Stimulated activated CD8-positive, alpha-beta memory T cell treated with anti-CD3 and anti-CD28 coated beads, Interleukin-15, amount 100 ng/mL, for 24 hours (primary cell): ENCODE results near the gene ZFP3.
"Not testable (repeated sequence)": the region's sequence is repeated elsewhere in the genome, so short reads cannot be mapped to it uniquely, and the experiment has no call there.

Source experiments
- DNase-seq: peaks from one replicate; pipeline ENCODE4 v3.0.0-alpha.2; 2020; ENCODE audit warnings: low read depth

The ZFP3 gene

DNA sequence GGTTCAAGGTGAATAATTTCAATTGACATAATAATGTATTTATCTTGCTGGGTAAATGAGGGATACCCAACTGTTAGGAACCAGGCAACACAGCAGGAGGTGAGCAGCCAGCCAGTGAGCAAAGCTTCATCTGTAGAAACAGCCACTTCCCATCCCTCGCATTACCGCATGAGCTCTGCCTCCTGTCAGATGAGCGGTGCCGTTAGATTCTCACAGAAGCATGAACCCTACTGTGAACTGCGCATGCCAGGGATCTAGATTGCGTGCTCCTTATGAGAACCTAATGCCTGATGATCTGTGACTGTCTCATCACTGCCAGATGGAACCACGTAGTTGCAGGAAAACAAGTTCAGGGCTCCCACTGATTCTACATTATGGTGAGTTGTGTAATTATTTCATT, 46.6 kb downstream of the ZFP3 start:
- DNase-seq = not testable (repeated sequence)

DNA sequence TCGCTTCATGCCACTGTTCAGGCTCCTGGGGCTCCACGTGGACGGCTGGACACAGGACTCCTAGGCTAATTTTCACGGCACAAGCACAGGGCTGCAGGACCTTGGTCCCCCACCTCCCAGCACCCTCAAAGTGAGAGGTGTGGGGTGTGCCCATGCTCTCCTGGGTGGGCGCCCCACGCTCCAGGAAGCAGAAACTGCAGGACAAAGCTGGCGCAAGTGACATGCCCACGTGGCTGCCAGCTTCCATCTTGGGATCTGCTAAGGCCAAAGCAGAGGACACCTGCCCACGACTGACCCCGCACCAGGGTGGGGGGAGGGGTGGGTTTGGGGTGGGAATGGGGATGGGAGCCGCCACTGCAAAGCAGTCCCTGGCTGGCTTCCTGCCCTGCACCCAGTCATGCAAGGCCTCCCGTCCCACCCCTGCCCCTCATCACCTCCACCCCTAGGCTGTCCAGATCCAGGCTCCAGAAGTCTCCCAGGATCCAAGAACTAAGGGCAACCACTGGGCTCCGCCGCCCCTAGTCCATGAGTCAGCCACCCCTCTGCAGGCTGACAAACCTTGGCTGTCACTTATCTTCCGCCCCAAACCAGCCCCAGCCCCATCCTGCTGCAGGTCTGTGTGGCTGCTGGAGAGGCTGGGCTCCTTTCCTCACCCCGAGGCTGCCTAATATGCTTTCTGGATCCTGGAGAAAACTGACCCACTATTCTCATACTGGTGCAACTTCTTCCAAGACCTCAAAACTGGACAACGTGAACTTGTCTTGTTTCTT, 48.6 kb downstream of the ZFP3 start:
- DNase-seq = no peak

DNA sequence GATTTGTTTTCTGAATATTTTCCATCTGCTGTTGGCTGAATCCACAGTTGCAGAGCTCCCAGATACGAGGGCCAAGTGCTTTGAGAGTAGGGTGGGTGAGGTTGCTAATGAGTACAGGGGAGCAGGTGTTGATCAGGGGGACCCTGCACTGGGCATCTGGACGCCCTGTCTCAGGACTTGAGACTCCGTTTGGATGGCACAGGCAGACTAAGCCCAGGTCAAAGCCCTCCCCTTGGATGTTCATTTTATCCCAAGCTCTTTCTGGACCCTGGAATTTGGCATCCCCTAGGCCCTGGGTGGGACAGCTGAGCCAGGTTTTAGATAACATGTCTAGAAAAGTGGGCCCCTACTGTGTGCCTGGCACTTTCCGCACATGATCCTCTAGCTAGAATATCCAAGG, 49.6 kb downstream of the ZFP3 start:
- no peak for DNase-seq

DNA sequence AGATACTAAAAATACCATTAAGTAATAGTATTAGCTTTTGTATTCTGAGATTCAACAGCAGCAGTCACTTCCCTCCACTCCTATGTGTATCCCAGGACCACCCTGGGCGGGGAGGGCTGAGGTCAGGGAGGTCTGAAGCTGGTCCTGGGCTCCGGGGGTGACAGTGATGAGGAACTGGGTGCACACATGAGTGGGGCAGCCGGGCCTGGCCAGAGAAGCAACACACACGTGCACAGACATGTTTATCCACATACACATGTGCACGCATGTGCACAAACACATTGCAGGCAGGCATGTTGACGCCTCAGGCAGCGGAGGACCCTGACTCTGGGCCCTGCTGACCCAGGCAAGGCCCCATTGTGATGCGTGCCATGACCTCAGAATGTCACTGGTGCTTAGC, 50.1 kb downstream of the ZFP3 start:
- DNase-seq = not testable (repeated sequence)

DNA sequence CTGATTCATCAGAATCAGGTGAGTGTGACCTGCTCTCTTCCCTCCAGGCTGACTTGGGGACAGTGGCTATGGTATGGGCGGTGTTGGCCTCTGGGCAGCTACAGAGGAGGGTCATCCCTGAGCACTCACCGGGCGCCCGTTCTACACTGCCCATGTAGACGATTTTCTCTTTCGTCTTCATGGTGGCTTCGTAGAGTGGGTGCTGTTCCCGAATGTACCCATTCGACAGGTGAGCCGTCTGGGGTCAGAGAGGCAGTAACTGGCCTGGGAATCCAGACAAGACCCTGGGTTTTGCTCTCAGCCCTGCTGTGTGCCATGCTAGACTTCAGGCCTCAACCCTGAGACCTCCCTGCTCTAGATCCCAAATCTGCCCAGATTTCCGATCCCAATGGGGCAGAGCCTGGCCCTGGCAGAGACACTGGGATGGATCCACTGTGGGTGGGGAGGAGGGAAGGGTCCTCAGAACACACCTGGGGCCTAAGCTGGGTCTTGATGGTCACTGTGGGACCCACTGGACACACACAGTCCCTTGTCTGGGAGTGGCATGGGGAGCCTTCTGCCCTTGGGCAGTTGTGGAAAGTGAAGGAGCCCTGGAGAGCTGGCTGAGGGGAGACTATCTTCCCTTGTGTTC, 50.8 kb downstream of the ZFP3 start:
- DNase-seq = no peak

DNA sequence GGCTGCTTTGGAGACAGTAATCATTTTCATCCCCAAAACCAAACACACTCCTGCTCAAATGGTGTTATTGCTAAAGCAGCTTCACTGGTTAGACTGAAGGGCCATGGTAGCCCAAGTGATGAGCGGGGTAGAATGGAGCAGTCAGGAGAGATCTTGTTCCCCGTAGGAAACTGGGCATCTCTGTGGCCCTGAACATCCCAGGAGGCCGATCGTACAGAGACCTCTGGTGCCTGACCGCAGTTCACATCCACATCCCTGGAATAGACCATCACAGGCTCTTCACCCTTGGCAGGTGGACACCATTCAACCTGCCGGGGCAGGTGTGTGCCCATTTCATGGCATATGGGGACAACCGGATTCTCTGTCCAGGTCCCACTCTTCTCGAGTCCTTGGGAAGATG, 51.5 kb downstream of the ZFP3 start:
- DNase-seq = not testable (repeated sequence)

DNA sequence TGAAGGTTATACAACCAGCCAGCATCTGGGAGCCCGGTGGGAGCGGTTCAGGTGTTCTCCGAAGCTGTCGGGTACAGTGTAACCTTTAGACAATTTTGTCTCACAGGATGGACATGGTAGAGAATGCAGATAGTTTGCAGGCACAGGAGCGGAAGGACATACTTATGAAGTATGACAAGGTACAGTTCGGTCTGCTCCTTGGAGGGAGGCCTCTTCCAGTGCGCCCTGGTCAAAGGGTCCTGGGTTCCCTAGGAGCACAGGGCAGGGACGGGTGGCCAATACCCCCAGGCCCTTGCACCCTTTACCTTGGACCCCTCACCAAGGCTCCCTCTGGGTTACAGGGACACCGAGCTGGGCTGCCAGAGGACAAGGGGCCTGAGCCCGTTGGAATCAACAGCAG, 52.0 kb downstream of the ZFP3 start:
- DNase-seq = not testable (repeated sequence)

DNA sequence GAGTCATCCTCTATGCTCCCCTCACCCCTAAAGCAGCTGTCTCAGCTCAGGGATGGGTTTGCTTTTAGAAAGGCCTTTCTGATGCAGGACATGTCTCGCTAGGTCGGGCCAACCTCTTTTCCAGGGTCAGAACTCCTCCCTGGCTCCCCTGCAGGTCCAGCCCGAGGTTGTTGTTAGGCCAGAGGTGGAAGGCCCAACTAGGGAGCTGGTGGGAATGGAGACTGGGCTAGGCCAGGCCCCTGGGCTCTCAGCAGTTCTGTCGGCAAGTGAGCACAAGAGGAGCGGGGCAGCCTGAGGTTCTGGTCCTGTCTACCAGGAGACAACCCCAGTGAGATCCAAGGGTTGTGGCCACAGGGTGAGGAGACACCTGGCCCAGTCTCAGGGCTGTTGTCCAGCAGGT, 52.4 kb downstream of the ZFP3 start:
- not testable (repeated sequence) for DNase-seq

DNA sequence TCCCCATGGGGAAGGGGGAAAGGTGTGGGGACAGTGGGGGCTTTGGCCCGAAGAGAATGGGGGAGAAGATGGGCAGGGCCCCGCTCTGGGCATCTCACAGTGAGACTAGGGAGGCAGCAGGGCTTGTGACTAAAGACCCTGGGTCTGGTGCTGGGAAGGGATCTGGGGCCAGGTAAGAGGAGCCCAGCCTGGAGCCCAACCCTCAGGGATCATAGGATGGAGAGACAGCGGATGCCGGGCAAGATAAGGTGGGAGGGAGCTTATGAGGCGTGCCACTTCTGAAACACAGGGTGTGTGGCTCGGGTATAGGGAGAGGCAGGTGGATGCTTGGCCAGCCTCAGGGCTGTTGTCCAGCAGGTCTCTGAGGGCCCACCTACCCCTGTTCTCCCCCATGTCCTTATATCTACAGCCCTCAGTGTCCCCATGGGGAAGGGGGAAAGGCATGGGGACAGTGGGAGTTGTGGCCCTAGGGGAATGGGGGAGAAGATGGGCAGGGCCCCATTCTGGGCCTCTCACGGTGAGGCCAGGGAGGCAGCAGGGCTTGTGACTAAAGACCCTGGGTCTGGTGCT, 53.0 kb downstream of the ZFP3 start:
- DNase-seq = no peak

DNA sequence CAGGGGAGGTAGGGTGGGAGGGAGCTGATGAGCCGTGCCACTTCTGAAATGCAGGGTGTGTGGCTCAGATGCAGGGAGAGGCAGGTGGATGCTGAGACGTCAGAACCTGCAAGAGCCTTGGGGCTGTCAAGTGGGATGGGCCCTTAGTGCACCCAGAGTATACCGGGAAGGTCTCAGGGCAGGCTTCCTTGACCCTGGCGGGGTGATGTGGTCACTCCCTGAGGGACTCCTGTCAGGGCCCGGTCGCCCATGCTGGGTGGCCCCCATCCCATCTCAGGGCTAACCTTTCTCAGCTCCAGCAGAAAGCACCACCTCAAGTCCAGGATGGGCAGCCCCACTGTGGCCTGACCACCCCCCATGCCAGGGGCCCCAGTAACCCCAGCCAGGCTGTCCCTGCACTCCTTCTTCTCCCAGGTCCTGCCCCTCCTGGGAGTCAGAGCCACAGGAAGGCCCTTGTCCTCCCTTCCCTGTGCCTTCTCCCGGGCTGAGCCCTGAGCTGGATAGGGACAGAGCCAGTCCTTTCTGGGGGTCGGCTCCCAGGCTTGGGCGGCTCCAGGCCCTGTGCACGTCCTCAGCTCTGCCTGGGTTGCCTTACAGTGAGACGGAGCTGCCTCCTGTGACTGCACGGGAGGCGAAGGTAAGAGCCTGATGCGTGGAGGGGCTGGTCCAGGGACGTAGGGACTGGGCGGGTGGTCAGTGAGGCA, 53.7 kb downstream of the ZFP3 start:
- not testable (repeated sequence) for DNase-seq

DNA sequence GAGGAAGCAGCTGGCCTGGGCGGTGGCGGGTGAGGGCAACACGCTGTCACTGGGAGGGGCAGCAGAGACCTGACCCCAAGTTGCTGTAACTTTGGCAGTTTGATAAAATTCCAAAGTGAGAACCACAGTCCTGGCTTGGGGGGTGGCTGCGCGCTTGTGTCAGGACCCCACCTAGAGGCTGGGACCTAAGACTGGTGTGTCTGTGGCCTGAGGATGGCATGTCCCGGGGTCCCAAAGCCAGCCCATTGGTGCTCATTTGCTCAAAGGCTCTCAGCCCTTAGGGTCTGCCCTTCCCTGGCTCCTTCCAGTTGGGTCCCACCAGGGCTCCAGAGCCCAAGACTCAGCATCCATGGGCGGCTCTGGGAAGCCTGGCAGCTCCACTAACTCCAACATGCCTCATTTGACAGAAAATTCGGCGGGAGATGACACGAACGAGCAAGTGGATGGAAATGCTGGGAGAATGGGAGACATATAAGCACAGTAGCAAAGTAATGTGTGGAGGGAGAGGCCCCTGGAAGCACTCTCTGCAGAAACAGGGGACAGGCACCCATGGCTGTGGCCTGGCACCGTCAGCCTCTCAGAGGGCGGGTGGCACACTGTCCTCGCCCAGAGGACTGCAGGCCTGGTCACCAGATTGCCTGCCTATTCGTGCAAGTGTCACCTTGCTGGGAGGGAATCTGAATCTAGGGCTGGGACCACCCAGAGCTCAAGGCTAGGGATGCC, 54.4 kb downstream of the ZFP3 start:
- DNase-seq = not testable (repeated sequence)

DNA sequence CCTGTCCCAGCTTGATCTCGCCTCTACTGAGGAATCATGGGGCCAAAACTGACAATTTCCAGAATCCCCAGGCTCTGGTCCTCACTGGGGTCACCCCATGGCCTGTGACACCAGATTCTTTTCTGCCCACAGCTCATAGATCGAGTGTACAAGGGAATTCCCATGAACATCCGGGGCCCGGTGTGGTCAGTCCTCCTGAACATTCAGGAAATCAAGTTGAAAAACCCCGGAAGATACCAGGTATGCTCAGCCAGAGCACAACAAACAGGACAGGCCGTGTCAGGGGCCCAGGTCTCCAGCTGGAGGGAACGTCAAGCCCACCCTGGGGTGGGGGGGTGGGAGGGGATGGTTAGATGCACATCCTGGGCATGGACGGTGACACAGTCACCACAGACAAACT, 55.0 kb downstream of the ZFP3 start:
- no peak for DNase-seq

DNA sequence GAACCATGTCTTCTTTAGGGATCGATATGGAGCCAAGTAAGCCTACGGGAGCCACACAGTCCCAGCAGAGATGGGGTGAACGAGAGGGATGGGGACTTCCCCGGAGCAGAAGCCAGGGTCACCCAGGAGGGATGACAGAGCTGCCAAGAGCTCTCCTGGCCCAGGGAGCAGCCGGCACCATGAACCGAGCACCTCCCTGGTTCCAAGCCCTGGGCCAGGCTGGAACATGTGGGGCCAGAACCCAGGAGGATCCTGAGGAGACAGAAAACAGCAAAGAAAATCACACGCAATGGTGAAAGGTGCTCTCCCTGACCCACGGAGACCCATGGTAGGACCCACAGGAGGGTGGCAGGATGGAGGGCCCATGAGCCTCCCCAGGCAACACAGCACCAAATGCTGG, 55.7 kb downstream of the ZFP3 start:
- DNase-seq = not testable (repeated sequence)

DNA sequence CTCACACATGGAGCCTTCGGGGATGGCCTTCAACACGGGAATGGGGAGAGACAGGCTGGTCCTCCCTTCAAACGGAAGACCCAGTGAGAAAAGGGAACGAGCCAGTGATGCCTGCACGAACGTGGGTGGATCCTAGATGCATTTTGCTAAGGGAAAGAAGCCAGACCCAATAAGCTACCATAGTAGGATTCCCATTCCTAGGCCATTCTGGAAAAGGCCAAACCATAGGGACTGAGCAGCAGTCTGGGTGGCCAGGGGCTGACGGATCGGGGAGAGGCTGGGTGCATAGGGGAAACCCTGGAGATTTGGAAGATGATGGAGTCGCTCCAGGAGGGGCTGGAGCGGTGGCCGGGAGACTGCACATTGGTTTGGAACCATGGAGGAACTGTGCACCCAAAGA, 56.3 kb downstream of the ZFP3 start:
- not testable (repeated sequence) for DNase-seq

DNA sequence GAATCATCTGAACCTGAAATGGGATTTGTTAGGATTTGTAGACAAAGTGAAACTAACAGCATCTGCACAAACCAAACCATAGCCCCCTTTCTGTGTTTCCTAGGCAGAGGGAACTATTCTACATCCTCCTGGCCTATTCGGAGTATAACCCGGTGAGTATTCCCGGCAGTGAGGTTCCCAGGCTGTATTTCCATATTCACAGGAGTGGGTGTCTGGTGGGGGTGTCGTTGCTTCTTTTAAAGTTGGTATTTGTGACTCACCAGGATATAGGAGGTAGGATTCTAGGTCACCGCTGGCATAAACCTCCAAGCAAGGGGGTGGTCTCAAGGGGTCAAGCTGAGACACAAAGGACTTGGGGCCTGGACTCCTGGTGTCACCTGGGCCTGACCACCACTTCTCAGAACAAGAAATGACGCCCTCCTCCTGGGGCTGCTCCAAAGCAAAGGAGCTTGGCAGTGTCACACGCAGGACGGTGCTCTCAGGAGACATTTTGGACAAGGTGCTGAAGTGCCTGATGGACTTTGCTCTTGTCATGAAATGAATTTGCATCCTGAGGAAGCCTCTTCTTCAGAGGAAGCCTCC, 57.0 kb downstream of the ZFP3 start:
- DNase-seq = not testable (repeated sequence)

DNA sequence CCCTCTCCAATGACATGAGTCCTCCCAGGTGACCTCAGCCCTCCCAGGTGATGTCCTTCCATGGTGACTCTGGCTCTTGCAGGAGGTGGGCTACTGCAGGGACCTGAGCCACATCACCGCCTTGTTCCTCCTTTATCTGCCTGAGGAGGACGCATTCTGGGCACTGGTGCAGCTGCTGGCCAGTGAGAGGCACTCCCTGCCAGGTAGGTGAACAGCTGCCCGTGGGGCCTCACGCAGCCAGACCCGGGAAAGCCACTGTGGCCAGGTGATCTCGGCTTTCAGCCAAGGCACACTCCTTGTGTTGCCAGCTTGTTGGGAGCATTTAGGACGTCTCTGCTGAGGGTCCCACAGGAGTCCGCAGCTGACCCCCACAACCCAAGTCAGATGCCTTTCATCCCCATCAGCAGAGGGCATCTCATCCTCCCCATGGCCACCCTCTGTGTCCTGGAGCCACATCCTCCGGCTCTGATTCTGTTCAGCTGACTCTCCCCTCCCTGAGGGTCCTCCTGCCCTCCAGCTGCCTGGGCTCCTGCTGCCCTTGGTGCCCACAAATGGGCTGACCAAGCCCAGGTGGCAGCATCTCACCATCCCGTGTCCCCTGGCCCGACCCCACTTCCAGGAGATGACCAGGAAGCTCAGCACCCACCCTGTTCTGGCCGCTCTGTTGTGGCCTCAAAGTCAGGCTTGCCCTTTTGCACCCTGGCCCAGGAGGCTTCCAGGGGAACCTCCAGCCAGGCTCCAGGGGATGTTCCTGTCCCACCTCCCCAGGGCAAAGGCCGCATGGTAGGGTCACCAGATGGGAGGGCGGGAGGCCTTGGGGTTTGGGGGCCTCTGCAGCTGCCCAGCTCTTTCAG, 57.7 kb downstream of the ZFP3 start:
- no peak for DNase-seq

DNA sequence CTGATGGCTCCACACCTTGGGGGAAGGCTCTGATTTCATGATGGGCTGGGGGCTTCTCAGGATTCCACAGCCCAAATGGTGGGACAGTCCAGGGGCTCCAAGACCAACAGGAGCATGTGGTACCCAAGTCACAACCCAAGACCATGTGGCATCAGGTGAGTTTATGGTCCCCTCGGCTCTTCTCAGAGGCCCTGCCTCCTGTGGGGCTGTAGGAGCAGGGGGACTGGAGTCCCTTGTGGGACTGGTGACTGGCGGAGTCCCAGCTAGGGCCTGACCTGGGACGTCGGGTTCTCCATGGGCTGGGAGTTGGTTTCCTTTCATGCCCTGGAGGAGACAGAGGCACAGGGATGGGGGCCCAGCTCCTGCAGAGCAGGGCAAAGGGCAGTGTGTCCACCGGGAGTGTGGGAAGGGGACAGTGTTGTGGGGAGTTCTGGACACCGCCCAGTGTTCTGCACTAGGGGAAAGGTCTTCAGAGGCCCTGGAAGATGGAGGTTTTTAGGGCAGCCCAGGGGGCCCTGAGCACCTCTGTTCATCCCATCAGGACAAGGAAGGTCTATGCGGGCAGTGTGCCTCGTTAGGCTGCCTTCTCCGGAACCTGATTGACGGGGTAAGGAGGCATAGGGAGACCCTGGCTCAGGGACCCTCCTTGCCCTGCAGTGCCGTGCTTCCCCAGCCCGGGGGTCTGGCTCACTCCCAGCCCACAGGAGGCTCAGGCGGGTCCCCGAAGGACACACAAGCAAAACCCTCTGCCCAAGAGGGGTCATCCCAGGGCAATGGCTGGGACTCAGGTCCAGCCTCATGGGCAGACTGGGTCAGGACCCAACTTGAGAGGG, 58.5 kb downstream of the ZFP3 start:
- DNase-seq = not testable (repeated sequence)

DNA sequence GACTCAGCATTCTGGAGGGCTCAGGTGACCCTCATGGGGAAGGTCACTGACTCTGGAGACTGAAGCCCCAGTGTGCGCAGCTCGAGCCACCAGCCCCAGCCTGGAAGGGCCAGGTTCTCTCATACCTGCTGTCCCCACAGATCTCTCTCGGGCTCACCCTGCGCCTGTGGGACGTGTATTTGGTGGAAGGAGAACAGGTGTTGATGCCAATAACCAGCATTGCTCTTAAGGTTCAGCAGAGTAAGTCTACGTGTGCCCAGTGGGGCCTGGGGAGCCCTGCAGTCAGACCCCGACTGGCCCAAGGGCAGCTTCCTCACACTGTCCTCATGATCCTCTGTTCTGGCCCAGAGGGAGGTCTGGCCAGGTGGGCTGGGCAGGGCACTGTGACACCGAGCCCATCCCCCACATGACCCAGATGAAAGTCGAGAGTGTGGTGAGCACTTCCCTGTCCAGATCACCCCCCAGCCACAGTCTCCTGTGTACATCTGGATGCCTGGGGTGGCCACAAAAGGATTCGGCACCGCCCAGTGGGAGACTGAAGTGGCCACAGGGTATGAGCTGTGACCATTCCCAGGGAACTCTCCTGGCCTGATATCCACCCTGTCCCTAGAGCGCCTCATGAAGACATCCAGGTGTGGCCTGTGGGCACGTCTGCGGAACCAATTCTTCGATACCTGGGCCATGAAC, 59.4 kb downstream of the ZFP3 start:
- not testable (repeated sequence) for DNase-seq

DNA sequence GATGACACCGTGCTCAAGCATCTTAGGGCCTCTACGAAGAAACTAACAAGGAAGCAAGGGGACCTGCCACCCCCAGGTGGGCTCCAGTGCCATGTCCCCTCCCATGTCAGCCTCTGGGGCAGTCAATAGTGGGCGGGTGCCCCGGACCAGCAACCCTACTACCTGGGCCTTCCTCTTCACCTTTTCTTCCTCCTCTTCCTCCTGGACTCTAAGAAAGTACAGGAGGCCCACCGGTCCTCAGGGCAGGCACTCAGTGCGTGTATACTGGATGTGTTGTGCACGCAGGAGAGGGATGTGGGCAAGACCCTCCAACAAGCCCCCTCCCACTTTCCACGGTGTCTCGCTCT, 59.9 kb downstream of the ZFP3 start:
- not testable (repeated sequence) for DNase-seq
